HepG2 (cell line): Measurements from ENCODE around the gene C2CD4A. TPM values are rescaled to one million over a fixed set of nuclear protein-coding genes. Genes with fewer than 3 reads are reported as not detected.

Source experiments
- BCL6 ChIP-seq: IDR thresholded peaks from 2 replicates; pipeline ENCODE4 v1.6.1; 2016; ENCODE audit warnings: missing genetic modification reagents, missing compliant biosample characterization
- CHCHD3 ChIP-seq: sonication (generic); formaldehyde crosslinking; IDR thresholded peaks from 2 replicates; pipeline ENCODE4 v1.8.0; 2022; ENCODE audit warnings: mild to moderate bottlenecking, missing genetic modification reagents, moderate library complexity
- GATAD1 ChIP-seq: IDR thresholded peaks from 2 replicates; pipeline ENCODE4 v1.6.1; 2016; ENCODE audit warnings: missing genetic modification reagents, missing compliant biosample characterization
- HCFC1 ChIP-seq: fragments of 150-350 bp; IDR thresholded peaks from 2 replicates; pipeline ENCODE4 v1.6.1; 2014; ENCODE audit warnings: low read depth, low read length
- HDAC6 ChIP-seq: fragments of 200-600 bp; sonication (generic); IDR thresholded peaks from 2 replicates; pipeline ENCODE4 v1.7.0; 2017; ENCODE audit warnings: mild to moderate bottlenecking, antibody characterized with exemption, low read length, low read depth
- KLF11 ChIP-seq: IDR thresholded peaks from 2 replicates; pipeline ENCODE4 v1.6.1; 2016; ENCODE audit warnings: missing compliant biosample characterization
- MYC ChIP-seq: sonication (generic); formaldehyde crosslinking; IDR thresholded peaks from 2 replicates; pipeline ENCODE4 v1.9.0; 2021; ENCODE audit warnings: missing genetic modification reagents, borderline replicate concordance
- PITX1 ChIP-seq: sonication (generic); formaldehyde crosslinking; IDR thresholded peaks from 2 replicates; pipeline ENCODE4 v1.5.1; 2020; ENCODE audit warnings: mild to moderate bottlenecking, missing genetic modification reagents
- PRPF4 ChIP-seq: fragments of 200-400 bp; formaldehyde crosslinking; IDR thresholded peaks from 2 replicates; pipeline ENCODE4 v1.6.1; 2016; ENCODE audit warnings: low read length, low read depth; ENCODE audit not compliant: poor library complexity, severe bottlenecking
- TMF1 ChIP-seq: sonication (generic); formaldehyde crosslinking; IDR thresholded peaks from 2 replicates; pipeline ENCODE4 v1.8.1; 2022; ENCODE audit warnings: low read depth, missing genetic modification reagents
- ZBTB21 ChIP-seq: sonication (generic); formaldehyde crosslinking; IDR thresholded peaks from 2 replicates; pipeline ENCODE4 v1.4.0; 2020; ENCODE audit warnings: missing genetic modification reagents
- ZFP62 ChIP-seq: sonication (generic); formaldehyde crosslinking; IDR thresholded peaks from 2 replicates; pipeline ENCODE4 v1.4.0; 2020; ENCODE audit warnings: missing genetic modification reagents
- ZNF260 ChIP-seq: sonication (generic); formaldehyde crosslinking; IDR thresholded peaks from 2 replicates; pipeline ENCODE4 v1.4.0; 2020; ENCODE audit warnings: missing genetic modification reagents, low read depth, mild to moderate bottlenecking, borderline replicate concordance
- ZNF563 ChIP-seq: sonication (generic); formaldehyde crosslinking; IDR thresholded peaks from 2 replicates; pipeline ENCODE4 v1.8.0; 2022; ENCODE audit warnings: mild to moderate bottlenecking, moderate library complexity, missing genetic modification reagents
- ZNF629 ChIP-seq: sonication (generic); formaldehyde crosslinking; conservative IDR thresholded peaks from 2 replicates; pipeline ENCODE4 v1.5.0; 2020; ENCODE audit warnings: missing genetic modification reagents
- polyA plus RNA-seq, 8 experiments: library from polyadenylated mRNA; depleted of rRNA in 3 of 8; stranded (reverse) in 7 of 8; unstranded in 1 of 8; fragments of >200 nt; fragmentation: Illumina TruSeq in 4 of 8; extraction: Trizol in 4 of 8; gene quantifications; 2 replicates each; pipeline versions ENCODE4 v1.2.1 to v1.2.3, GENCODE V29; 2011 to 2016; ENCODE audit warnings: low read depth in 4 of 8, missing spikeins in 1 of 8, mixed read lengths in 1 of 8; ENCODE audit not compliant: insufficient read depth in 1 of 8
- total RNA-seq, 5 experiments: library from RNA; depleted of rRNA; stranded (reverse); fragments of >200 nt; fragmentation: Illumina TruSeq; extraction: Trizol; gene quantifications; 2 replicates each; pipeline ENCODE4 v1.2.3, GENCODE V29; 2016; ENCODE audit warnings: low read depth in 1 of 5
- TF ChIP-seq, protein P1 (sequence below): sonication (generic); formaldehyde crosslinking; conservative IDR thresholded peaks from 2 replicates; pipeline ENCODE4 v1.4.0; 2020; ENCODE audit warnings: missing genetic modification reagents
- TF ChIP-seq, protein P2 (sequence below): sonication (generic); formaldehyde crosslinking; IDR thresholded peaks from 2 replicates; pipeline ENCODE4 v1.5.1; 2020; ENCODE audit warnings: missing genetic modification reagents, mild to moderate bottlenecking, borderline replicate concordance
- TF ChIP-seq, protein P3 (sequence below): sonication (generic); formaldehyde crosslinking; IDR thresholded peaks from 2 replicates; pipeline ENCODE4 v1.5.0; 2020; ENCODE audit warnings: missing genetic modification reagents
- TF ChIP-seq, protein P4 (sequence below): IDR thresholded peaks from 2 replicates; pipeline ENCODE4 v1.6.1; 2016; ENCODE audit warnings: missing compliant biosample characterization, missing genetic modification reagents, borderline replicate concordance

C2CD4A gene
- total and polyA plus RNA-seq, 2 of the 13 experiments (the other 11 are each of a cell fraction or from before 2014, with no cell fraction given): 0.20 TPM; not detected in 1

DNA sequence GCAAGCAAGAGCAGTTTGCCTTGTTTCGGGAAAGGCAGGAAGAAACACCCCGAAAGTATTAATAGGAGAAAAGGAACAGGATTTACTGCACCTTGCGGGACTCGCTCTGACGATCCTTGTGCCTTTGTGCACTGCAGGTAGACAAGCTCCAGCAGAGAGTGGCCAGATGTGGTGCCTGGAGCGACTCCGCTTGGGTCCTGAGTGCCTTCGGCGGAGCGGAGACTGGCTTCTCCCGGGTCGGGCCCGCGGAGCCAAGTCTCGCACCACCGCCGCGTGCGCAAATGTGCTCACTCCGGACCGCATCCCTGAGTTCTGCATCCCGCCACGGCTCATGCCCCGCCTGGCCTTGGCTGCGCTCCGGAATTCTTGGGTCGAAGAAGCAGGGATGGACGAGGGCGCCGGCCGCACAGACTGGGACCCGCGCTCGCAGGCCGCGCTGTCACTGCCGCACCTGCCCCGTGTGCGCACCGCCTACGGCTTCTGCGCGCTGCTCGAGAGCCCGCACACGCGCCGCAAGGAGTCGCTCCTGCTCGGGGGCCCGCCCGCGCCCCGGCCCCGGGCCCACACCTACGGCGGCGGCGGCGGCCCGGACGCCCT, 769 bp downstream of the C2CD4A start (continued):
- TF ChIP-seq, protein P1, sequence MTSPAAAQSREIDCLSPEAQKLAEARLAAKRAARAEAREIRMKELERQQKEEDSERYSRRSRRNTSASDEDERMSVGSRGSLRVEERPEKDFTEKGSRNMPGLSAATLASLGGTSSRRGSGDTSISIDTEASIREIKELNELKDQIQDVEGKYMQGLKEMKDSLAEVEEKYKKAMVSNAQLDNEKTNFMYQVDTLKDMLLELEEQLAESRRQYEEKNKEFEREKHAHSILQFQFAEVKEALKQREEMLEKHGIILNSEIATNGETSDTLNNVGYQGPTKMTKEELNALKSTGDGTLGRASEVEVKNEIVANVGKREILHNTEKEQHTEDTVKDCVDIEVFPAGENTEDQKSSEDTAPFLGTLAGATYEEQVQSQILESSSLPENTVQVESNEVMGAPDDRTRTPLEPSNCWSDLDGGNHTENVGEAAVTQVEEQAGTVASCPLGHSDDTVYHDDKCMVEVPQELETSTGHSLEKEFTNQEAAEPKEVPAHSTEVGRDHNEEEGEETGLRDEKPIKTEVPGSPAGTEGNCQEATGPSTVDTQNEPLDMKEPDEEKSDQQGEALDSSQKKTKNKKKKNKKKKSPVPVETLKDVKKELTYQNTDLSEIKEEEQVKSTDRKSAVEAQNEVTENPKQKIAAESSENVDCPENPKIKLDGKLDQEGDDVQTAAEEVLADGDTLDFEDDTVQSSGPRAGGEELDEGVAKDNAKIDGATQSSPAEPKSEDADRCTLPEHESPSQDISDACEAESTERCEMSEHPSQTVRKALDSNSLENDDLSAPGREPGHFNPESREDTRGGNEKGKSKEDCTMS (CRISPR knock-in tag): no peak
- TF ChIP-seq, protein P2, sequence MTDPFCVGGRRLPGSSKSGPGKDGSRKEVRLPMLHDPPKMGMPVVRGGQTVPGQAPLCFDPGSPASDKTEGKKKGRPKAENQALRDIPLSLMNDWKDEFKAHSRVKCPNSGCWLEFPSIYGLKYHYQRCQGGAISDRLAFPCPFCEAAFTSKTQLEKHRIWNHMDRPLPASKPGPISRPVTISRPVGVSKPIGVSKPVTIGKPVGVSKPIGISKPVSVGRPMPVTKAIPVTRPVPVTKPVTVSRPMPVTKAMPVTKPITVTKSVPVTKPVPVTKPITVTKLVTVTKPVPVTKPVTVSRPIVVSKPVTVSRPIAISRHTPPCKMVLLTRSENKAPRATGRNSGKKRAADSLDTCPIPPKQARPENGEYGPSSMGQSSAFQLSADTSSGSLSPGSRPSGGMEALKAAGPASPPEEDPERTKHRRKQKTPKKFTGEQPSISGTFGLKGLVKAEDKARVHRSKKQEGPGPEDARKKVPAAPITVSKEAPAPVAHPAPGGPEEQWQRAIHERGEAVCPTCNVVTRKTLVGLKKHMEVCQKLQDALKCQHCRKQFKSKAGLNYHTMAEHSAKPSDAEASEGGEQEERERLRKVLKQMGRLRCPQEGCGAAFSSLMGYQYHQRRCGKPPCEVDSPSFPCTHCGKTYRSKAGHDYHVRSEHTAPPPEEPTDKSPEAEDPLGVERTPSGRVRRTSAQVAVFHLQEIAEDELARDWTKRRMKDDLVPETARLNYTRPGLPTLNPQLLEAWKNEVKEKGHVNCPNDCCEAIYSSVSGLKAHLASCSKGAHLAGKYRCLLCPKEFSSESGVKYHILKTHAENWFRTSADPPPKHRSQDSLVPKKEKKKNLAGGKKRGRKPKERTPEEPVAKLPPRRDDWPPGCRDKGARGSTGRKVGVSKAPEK (CRISPR knock-in tag): 0 out of 2 replicates have a peak, but pooled peaks have one; percentile 22
- TF ChIP-seq ZNF629 (CRISPR knock-in tag): 0 out of 2 replicates have a peak, but pooled peaks have one; percentile 17
- TF ChIP-seq PITX1 (CRISPR knock-in tag): no peak
- no peak for TF ChIP-seq PRPF4
- no peak for TF ChIP-seq HCFC1
- TF ChIP-seq BCL6: no peak
- no peak for TF ChIP-seq GATAD1 (CRISPR knock-in tag)
- TF ChIP-seq MYC (CRISPR knock-in tag): peak; percentile 48; the same call in 1 of the 2 replicates
- TF ChIP-seq CHCHD3 (CRISPR knock-in tag): no peak
- TF ChIP-seq KLF11: no peak
- TF ChIP-seq ZNF260: no peak
- TF ChIP-seq HDAC6: no peak
- TF ChIP-seq, protein P3, sequence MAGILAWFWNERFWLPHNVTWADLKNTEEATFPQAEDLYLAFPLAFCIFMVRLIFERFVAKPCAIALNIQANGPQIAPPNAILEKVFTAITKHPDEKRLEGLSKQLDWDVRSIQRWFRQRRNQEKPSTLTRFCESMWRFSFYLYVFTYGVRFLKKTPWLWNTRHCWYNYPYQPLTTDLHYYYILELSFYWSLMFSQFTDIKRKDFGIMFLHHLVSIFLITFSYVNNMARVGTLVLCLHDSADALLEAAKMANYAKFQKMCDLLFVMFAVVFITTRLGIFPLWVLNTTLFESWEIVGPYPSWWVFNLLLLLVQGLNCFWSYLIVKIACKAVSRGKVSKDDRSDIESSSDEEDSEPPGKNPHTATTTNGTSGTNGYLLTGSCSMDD (CRISPR knock-in tag): 0 out of 2 replicates have a peak, but pooled peaks have one; percentile 38
- no peak for TF ChIP-seq ZNF563 (CRISPR knock-in tag)
- TF ChIP-seq TMF1: no peak
- TF ChIP-seq, protein P4, sequence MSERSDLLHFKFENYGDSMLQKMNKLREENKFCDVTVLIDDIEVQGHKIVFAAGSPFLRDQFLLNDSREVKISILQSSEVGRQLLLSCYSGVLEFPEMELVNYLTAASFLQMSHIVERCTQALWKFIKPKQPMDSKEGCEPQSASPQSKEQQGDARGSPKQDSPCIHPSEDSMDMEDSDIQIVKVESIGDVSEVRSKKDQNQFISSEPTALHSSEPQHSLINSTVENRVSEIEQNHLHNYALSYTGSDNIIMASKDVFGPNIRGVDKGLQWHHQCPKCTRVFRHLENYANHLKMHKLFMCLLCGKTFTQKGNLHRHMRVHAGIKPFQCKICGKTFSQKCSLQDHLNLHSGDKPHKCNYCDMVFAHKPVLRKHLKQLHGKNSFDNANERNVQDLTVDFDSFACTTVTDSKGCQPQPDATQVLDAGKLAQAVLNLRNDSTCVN (CRISPR knock-in tag): no peak
- no peak for TF ChIP-seq ZFP62 (CRISPR knock-in tag)
- TF ChIP-seq ZBTB21 (CRISPR knock-in tag): no peak
